Left colon (tissue), 2 donors: Measurements from ENCODE around the gene TAF1B. TPM values are rescaled to one million over a fixed set of nuclear protein-coding genes. Genes with fewer than 3 reads are reported as not detected.
"Not testable (repeated sequence)": the region's sequence is repeated elsewhere in the genome, so short reads cannot be mapped to it uniquely, and the experiment has no call there.

Experiments
- ATAC-seq: fragments of 200-7000 bp; cut with Tn5 transposase; one replicate; pipeline ENCODE4 v1.9.1; 2020; ENCODE audit warnings: mild to moderate bottlenecking, moderate library complexity
- DNase-seq, 2 donors: peaks; one replicate each; pipeline ENCODE4 v3.0.0-alpha.2; 2020
- intact Hi-C, 2 donors: fragments of 100-400 bp; cut with DNase I in 1 of 2; cut with micrococcal nuclease in 1 of 2; formaldehyde crosslinking; loops; one replicate each; pipeline versions ENCODE4 v1.11.2 to v1.14.0; 2022; cut with DNase I, micrococcal nuclease
- total RNA-seq, 2 donors: library from RNA; stranded (reverse); fragmentation: NEBNext Ultra II Directional; extraction: Animal tissue kit (Norgen Biotek cat#: 25700); gene quantifications; one replicate each; pipeline ENCODE4 v1.2.1, GENCODE V29; 2021
- donor health status: DM: no; HTN: no; CAD: no.
- donor health status: DM: yes; HTN: yes; CAD: no.

The TAF1B gene
- total RNA-seq, 2 donors from 2014 or later: 9.0 to 11.9 TPM

DNA sequence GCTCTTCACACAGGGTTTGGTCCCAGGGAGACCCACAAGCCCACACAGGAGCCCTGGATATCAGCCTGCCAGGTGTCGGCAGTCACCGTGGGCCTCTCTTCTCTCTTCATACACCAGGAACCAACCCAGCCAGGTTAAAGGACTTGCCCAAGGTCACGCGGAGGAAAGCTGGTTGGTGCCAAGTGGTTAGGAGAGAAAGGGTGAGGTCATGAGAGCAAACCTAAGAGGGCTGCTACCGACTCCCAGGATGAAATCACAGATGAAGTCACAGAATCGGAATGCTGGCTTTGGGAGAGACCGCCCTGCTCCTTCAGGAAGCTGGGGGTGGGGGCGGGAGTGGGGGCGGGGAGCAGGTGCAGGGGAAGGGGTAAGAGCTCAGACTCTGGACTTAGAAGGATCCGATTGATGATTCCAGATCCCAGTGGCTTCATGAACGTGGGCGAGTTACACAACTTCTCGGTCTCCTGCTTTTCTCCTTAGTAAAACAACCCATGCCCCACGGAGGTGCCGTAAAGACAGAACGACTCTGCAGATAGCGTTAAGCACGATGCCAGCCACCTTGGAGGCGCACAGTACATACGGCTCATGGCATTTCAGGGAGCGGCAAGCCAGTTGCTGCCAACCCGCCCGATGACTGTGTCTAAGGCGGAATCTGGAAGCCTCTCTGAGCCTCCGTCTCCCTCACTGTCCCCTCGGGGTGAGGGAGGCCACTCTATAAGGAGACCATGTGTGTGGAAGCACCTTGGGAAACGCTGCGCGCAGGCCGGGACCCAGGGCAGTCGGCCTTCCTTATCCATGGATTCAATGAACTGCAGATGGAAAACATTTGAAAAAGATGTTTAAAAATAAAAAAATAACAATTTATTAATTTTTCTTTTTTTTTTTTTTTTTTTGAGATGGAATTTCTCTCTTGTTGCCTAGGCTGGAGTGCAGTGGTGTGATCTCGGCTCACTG lies 23.0 kb upstream of the TAF1B start:
- no peak for ATAC-seq
- DNase-seq: no peak
- intact Hi-C loops: no loop called here

DNA sequence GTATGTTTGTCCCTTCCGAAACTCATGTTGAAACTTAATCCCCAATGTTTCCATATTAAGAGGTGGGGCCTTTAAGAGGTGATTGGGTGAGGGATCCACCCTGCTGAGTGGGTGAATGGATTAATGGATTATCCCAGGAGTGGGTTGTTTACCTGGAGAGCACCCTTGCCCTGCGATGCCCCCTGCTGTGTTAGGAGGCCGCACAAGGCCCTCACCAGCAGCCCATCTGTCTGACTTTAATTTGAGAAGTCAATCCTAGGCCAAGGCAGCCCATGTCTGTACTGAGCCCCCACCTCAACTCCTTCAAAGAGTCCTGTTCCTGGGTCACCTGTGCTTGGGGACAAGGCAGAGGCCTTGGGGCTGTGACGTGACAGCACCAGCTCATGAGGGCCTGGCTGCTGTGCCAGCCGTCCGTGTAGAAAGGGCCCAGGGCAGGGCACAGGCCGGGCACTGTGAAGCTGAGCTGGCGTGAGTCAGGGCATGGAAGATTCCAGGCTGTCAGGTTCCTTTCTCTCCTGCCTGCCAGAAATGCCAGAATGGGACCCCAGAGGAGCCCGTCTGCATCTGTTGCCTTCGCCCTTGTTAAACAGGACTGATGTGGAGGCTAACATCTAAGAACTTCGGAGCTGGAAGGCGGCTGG lies 21.3 kb upstream of the TAF1B start:
- no peak for DNase-seq

DNA sequence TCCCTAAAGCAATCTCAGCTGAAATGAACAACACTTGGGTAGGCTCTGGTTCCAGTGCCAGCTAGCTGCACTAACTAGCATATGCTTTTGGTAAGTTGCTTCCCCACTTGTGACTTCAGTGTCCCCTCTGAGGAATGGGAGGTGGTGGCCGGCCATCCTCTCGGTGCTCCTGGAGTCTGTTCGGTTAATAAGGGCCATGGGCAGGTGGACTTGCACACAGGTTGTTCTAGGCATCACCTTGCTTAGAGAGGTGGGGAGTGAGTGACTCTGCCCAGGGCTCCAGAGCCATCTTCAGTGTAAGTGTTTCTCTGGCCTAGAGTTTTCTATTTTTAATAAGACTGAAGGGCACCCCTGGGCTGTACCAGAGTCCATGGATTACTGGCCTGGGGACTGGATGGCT lies 18.8 kb upstream of the TAF1B start:
- intact Hi-C loops: no loop called here
- ATAC-seq: no peak

More for the DNA sequence above, 21.3 kb upstream of the TAF1B start:
- no peak for ATAC-seq
- intact Hi-C loops: no loop called here

DNA sequence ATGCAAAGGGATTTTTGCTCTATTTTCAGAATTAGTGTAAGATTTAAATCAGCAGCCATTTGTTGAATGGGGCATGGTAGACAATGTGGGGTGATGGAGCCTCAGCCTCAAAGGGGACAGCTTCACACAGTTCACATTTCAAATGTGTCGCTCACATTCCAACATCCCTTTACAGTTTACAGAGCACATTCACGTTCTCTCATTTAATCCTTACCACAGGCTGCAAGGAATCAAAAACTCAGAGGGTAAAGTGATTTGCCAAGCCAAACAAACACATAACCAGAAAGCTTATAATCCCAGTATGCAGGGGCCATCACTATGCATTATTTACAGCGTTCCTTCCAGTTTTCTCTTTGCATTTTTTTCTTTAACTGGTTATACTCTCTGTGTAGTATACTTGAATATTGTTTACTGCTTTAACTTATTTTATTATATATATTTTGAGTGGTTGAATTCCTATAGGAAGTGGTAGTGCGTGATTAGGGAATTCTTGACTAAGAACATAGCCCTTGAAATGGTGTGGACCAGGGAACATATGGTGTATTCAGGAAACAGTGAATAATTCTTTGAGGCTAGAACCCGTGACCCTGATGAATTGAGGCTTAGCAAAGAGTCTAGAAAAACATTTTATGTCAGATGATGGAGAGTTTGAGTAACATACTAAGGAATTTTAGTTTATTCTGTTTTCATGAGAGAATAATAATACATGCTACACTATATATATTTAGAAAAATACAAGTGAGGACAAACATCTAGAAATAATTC lies 18.1 kb upstream of the TAF1B start:
- intact Hi-C loops: no loop called here
- ATAC-seq (no peak), DNase-seq (no peak)

More for the DNA sequence above, 18.8 kb upstream of the TAF1B start:
- DNase-seq: no peak

DNA sequence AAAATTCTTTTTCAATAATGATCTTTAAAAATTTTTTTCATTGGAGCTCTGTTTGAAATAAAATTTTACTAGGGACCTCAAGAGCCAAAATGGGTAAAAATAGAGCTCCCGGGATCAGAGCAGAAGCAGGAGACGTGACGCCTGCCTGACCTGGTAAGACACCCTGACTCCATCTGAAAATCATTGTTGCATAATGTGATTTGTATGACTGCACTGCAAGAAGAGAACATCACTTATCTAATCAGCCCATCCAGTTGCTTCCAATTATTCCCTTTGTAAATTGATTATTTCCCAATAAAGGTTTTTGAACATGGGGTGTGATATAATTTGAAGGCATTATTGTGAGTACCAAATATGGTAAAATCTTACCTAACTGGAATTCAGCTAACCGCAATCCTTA lies 17.1 kb upstream of the TAF1B start:
- intact Hi-C loops: no loop called here
- ATAC-seq (no peak), DNase-seq (no peak)

DNA sequence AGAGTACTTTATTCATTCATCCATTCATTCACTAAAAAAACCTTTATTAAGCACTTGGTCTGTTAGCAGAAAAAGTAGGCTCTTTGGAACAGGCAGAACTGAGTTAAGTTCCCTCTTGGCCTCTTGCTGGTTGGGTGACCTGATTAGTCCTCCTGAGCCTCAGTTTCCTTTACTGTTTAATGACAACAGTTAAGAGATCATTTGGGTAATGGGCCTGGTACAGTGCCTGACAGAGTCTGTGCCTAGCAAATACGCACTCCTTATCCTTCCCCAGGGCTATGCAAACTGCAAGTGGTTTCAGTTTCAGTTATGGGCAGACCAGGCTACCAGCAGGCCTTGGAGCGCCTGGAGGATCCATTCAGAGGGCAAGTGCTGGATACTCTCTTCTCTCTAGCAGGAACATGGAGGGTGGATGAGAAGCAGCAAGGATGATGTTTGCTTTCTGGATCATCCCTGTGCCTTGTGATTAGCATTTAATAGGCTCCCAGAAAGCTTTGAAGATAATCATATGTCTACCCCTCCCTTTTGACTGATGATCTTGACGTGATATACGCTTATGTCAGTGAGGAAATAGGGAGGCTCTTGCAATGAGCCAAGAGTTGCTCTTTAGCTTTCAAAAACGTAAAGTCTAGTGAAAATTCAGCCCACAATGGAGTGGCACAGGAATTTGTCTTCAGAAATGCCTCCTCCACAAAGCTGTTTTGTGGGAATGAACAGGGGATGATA lies 12.4 kb upstream of the TAF1B start:
- DNase-seq: peak; percentile 46 to 61
- peak; percentile 85 for ATAC-seq
- intact Hi-C loops: no loop called here

DNA sequence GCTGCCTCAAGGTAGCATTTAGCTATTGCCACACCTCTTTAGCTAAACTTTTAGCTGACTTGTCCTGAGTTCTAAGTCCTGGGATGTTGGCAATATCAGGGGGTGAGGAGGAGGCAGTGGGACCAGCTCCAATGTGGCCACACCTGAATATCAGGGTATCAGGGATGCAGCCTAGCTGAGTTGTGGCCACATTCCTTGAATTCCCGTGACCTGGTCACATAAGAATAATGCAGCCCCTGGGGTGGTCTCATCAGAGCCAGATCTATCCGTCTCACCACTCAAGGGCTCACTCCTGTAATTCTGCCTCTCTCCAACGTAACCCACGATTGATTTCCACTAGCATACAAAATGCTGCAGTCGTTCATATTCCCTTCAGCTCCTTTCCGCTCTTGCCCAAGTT lies 11.6 kb upstream of the TAF1B start:
- intact Hi-C loops: no loop called here
- no peak for ATAC-seq
- DNase-seq: no peak

DNA sequence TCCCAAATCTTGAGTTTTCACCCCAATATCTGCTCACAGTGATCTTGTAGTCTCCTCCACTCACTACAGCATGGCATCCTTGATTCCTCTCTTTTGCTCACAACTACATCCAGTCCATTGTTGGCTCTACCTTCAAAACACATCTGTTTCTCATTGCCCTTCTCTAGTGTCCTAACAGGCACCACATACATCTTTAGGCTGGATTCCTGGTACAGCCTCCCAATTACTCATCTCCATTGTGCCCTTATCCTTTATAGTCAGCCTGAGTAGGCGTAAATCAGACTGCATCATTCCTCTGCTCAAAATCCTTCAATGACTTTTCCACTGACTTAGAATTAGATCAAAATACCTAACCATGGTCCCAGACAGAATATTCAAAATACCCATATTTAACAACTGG lies 10.7 kb upstream of the TAF1B start:
- ATAC-seq (no peak), DNase-seq (no peak)
- intact Hi-C loops: no loop called here

DNA sequence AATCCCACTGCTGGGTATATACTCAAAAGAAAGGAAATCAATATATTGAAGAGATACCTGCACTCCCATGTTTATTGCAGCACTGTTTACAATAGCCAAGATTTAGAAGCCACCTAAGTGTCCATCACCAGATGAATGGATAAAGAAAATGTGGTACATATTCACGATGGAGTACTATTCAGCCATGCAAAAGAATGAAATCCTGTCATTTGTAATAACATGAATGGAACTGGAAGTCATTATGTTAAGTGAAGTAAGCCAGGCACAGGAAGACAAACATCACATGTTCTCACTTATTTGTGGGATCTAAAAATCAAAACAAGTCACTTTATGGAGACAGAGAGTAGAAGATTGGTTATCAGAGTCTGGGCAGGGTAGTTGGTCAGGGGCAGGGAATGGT lies 8.2 kb upstream of the TAF1B start:
- intact Hi-C loops, DNase-seq, ATAC-seq: not testable (repeated sequence)

DNA sequence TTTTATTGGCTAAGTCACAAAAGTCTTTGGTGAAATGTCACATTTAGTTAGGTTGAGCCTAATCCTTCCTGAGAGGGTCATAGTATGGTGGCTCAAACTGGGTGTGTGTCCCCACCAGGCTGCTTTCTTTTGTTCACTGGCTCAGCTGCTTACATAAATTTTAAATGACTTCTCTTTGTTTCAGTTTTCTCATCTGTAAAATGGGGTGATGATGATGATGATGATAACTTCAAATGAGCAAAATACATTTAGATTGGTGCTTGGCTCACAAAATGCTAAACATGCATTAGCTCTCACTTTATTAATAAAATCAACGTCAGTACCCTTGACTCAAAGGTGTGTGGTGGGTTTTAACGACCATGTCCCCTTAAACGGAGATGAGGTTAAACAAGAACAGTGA lies 7.2 kb upstream of the TAF1B start:
- intact Hi-C loops: no loop called here
- DNase-seq (no peak), ATAC-seq (no peak)

DNA sequence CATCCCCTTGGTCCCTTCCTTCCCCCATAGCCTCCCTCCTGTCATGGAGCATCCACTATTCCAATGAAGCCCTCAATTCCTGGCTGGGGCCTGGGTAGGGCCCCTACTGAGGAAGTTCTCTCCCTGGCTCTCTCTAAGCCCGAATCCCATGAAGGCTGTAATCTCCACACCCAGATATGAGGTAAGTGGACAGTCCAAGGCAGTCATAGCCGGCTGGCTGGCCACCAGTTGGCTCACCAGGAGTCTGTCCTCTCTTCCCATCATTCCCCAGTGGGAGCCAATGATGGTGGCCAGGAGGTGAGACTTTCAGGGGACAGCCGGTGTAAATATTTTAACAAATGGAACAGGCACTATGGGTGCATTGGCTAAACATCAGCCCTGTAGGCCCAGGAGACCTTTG lies 6.8 kb upstream of the TAF1B start:
- intact Hi-C loops: no loop called here
- DNase-seq (no peak), ATAC-seq (no peak)

DNA sequence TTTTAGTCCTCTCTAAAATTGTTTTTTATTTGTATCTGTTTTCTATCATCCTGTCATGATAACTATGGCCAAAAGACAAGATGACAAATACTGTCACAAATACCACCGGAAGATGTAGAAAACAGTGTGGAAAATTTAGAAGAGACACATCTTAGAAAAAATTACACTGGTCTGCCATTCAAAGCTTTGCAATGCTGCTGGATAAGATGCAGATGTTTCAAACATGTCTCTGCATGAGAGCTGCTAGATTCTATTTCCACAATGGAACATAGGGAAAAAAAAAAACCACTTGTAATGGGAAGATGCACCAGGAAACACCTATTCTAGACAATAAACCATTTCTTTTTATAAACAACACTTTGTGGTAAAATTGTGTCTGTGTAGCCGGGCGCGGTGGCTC lies 5.8 kb upstream of the TAF1B start:
- no peak for ATAC-seq
- DNase-seq: no peak
- intact Hi-C loops: no loop called here

DNA sequence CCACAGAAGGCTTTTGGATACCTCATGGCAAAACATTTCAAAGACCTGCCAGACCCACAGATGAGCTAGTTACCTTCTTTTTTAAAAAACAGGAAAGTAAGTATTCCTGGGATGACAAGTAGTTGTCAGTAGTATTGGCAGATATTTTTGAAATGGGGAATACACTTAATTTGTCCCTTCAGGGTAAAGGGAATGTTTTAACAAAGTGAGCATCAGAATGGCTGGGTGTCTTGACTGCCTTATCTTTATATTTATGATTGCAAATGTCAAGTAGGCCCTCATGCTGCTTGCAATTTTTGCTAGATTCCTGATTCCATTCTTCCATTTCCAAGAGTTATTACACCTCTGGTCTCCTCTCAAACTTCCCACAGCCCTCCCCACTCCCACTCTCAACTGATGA lies 4.9 kb upstream of the TAF1B start:
- ATAC-seq (no peak), DNase-seq (no peak)
- intact Hi-C loops: no loop called here

DNA sequence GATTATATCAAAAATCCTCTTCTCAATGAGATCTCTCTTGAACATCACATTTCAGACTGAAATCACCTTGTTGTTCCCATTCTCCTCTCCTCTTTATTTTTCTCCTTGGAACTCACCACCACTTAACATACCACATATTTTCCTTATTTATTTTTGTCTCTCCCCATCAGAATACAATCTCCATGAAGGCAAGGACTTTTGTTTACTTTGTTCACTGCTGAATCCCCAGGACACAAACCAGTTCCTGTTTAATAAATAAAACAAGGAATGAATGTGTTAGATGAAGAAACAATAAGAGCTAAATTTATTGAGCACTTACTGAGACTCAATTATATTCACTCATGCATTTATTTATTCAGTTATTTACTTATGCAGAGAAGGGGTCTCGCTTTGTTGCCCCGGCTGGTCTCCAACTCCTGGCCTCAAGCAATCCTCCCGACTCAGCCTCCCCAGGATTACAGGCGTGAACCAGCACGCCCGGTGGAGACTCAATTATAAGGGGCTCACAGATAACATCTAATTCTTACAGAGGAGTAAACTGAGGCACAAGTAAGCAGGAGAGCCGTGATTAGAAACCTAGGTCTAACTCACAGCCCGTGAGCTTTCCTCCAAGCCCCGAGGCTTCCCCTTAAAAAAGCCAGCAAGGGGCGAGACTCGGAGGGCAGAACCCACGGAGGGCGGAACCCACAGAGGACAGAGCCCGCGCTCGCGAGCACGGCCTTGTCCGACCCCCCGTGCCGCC lies 616 bp upstream of the TAF1B start:
- ATAC-seq (no peak), DNase-seq (no peak)
- intact Hi-C loops: no loop called here

DNA sequence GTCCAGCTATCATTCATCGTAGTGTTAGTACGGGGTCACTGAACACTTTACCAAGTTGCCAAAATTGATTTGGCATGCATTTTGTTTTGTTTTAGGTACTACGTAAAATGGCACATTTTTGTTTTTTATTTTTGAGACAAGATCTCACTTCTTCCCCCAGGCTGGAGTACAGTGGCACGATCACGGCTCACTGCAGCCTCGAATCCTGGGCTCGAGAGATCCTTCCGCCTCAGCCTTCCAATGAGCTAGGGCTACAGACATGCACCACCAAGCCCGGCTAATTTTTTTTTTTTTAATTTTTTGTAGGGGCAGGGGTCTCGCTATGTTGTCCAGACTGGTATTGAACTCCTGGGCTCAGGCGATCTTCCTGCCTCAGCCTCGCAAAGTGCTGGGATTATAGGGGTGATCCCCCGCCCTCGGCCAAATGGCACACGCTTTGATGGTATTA lies 786 bp downstream of the TAF1B start:
- intact Hi-C loops: no loop called here
- no peak for ATAC-seq
- DNase-seq: peak in 1 of 2 donors; percentile 24

DNA sequence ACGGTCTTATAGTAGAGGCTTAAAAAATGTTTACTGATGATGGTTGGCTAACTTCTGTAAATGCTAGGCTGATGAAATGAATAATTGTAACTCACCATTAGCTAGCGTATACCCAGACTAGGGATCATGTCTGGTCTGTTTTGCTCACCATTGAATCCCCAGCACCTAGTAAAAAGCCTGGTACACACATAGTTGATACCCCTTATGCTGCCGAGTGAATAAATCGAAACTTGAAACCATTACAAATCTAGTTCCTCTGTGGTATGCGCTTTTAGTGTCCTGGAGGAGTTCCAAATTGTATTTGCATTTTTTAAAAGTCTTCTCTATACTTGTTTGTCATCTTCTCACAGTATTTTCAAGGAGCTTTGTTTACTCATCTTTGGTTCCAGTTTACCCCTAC lies 1.3 kb downstream of the TAF1B start:
- ATAC-seq (no peak), DNase-seq (no peak)
- intact Hi-C loops: no loop called here

DNA sequence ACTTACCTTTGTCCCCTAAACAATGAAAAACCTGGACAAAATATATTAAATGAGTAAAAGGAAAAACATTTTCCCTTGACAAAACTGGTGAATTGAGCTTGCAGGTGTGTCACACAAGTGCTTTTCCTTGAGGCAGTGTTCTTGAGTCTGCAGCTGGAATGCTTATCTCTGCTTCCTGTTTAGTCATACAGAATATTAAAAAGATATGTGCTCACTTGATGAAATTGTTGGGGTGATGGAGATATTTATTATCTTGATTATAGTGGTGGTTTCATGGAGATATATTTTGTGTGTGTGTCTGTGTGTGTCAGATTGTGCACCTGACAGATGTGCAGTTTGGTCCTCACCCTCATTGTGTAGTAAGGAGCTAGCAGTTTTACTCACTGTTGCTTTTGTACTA lies 3.3 kb downstream of the TAF1B start:
- ATAC-seq (no peak), DNase-seq (no peak)
- intact Hi-C loops: no loop called here

DNA sequence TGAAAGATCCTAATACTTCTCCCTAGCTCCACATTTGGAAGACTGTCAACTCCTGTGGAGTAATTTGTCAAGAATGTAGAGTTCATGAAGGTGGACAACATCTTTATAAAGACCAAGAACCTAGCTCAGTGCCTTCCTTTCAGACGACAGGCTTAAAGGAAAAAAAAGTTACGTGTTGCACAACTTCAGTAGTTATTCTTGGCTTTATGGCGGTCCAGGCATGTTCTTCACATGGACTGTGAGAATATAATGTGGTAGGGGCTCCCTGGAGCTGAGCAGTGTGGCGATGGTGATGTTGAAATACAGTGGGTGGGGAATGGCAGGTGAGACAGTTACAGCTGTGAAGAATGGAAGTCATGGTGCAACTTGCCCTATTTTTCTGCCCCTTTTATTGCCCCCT lies 3.9 kb downstream of the TAF1B start:
- DNase-seq: no peak
- intact Hi-C loops: no loop called here
- ATAC-seq: no peak
